CD4-positive, alpha-beta T cell treated with Interleukin-6 for 4 hours (primary cell): Measurements from ENCODE around the gene MBNL1.
A peak's percentile ranks its signal among the peaks of the same experiment; 100 is the strongest.

Source experiments
- DNase-seq: peaks from one replicate; pipeline ENCODE4 v3.0.0-alpha.2; 2020; ENCODE audit warnings: mixed read lengths

Gene MBNL1

DNA sequence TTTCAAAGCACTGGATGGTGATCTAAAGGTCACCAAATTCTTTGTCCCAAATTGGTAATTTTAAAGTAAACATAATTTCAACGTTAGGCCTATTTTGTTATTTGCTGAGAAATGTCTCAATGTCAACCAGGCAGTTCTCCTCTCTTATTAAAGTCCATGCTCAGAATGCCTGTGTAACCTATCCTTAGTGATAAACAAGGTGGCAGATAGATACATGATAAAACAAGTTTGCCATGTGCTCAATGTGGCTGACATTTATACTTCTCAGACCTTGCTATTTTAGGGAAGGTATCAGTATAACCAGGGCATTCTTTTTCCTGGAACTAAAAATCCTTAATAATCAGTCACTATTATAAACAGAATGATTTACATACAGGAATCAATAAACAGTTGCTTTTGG lies 8.5 kb downstream of the MBNL1 start:
- DNase-seq, result no peak

DNA sequence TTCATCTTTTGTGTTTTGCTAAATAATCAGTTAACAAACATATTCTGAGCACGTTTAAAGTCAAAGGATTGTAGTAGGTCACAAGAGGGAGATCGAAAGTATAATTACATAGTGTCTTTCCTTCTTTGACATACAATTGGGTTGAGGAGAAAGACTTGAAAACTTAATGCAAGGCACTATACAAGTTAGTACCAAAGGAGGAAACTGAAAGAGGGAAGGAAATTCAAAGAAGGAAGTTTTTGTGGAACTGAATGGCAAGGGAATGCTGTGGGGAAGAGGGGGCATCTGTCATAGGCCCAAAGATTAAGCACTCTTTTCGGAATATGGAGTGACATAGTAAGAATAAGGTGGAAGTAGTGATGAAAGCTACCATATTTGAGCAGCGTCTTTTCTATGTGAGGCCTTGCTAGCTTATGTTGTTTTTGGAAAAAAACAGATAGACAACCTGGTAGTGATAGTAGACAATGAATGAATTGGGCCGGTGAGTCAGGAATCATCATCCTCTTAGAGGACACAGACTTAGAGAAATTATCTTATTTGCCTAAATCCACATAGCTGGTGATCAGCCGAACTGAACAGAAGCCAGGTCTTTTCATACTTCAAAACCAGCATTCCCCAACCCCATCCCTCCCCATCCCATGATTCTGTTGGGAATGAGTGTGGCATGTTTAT lies 10.2 kb downstream of the MBNL1 start:
- DNase-seq, result no peak

GRCh38 chr3:152279479-152279878 lies 10.8 kb downstream of the MBNL1 start:
- no peak for DNase-seq

DNA sequence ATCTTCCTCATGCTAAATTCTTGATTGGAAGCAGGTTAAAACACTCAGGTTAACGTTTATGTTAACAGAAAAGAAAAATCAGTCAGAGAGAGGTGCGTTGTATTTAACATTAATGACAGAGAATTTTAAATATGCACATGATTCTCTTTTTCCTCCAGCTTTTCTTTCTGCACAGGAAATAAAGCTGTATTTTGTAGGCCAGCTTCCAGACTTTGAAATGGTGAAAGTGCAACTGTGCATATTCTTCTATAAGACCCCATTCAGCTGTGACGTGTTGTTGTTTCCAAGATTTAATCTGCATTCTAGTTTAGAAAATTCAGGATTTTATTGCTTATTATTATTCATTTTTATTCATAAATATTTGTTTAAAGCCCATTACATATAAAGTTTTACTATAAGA lies 11.8 kb downstream of the MBNL1 start:
- DNase-seq, result no peak

DNA sequence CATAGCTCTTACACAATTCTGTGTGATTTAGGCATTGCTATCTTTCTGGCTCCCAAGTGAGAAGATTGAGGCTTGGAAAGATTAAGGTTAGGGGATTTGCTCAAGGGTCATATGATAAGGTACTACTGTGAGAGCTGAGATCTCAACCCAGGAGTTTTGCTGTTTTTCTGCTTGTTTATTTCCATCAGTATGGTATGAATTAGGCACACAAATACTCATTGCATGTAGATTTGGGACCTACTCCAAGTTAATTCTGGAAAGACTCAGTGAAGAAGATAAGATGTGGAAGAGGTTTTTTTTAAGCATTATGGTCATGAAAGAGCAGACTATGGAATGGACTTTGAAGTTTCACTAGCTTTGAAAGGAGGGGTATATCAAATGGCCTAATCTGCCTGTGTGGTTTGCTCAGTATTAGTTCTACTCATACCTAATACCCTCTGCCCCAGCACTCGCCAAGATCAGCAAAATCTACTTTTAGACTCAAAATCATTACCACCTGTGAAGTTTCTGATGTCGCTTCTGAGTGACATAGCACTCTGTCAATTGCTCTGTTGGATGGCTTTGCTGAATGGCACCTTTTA lies 12.5 kb downstream of the MBNL1 start:
- no peak for DNase-seq

DNA sequence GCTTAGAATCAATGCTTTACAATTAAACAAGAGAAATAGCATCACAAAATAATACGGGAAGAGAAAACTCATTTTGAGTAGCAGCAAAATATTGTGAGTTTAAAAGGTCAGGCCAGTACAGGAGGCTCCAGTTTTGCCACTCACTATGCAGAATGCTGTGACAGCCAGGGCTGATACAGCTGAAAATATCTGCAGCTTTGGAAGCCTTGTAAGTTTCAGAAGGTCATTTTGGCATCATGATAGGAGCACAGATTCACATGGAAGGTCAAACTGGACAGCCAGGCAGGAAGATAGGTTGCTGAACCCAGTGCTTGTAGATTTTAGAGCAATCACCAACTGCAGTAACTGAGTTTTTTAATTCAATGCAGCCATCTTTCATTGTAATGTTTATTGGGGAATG lies 14.1 kb downstream of the MBNL1 start:
- DNase-seq, result no peak

DNA sequence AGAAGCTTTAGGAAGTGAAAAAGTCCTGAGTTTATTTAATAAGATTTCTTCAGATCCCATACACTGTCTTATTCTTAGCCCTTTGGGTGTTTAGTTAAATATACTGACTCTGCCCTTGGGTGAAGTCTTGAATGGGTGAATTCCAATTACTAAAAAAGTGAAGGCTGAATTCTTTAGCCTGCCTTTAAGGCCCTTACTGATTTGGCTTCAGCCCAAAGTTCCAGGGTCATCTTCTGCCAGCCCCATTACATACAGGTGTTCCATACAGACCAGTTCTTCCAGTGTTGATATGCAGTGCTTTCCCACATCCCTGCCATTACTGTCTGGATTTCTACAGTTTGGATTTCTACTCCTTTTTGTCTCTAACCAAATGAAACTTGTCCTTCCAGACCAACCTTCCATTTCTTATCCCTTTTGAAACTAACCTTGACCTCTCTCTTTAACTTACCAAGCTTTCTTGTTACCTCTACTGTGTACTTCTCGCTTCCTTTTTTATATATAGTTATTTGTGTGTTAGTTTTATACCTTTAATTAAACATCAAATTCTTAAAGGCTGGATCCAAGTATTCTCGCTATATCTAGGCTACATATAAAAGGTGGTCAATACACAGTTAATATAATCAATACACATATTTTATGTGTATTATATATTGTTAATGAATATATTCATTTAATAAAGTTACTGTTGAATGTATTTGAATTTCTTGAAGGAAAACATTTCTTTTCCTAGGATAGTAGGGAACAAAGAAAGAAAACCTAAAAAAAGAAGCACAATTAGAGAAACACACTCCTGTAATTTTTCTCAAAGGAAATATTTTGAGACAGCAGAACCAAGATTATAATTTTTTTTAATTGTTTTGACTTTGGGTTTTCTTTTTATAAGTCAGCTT lies 15.0 kb downstream of the MBNL1 start:
- no peak for DNase-seq

DNA sequence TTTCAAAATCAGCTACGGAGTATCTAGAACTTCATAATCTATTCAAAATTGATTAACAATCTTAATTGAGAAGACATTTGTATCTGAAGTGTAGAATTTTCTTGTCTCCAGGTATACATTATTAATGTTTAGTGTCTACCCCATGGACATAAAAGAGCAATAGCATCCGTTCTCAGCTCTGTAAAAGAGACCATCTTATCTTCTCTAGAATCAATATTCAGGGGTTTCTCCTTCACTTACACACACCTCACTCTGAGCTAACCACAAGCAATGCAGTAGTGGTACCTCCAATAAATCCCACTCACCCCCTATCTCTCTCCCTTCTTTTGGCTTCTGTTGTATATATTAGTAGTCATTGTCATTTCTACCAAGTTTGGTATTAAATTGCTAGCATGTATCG lies 16.2 kb downstream of the MBNL1 start:
- no peak for DNase-seq

GRCh38 chr3:152285509-152285908 lies 16.8 kb downstream of the MBNL1 start:
- DNase-seq, result no peak

DNA sequence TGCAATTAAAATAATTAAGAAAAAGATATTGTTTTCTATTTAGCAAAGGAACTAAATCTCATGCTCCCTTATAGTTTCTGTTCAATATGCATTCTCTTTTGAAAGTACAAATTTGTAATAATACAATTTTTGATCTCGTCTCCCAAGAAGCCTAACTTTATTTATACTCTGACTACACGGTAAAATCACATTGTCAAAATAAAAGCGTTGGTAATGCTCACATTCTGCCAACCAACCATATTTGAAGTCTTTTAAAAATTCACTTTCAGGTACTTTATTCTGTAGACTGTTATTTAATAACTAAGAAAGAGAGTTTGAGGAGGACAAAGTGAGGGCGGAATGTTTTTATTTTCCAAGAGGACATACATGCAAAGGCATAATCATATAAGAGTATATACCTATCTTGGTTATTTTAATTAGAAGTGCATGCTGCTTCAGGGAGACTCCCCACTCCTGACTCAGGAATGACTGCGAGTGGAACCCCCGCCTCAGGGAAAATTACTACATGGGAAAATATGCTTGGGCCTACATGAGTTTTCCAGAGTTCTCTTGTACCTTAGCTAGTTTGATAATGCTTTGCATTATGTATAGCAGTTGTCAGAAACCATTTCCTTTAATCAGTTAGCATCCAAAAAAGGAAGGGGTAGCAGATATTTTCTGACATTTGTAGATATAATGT lies 19.3 kb downstream of the MBNL1 start:
- no peak for DNase-seq

DNA sequence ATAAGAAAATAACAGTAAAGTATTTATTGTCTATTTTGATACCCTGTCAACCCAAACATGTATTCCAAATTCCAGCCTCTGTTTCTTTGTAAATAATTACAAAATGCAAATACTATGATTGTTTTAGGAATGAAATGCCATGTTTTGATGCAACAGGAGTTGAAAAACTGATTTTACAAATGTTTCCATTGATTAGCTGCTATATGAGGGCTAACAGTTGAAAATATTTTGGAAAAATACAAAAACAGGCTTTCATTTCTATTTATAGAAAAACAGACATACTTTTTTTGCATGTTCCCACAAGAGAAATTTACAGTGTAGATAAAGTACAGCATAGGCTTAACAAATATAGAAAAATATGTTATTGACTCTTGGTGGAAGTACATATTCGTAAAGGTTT lies 20.0 kb downstream of the MBNL1 start:
- no peak for DNase-seq

DNA sequence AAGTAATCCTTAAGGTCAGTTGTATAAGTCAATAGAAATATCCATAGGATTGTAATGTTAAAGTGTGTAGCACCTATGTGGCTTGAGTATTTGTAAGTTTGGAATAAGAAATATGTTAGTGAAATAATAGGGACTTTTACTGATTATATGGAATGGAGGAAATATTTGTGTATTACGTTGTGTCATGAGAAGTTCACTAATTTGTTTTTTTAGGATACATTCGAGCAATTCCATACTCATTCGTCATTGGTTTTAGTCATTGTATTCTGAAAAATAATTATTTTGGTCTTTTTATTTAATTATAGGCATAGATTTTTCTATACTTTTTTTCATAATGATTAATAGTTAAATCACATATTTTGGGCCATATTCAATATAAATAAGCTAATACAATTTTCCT lies 21.0 kb downstream of the MBNL1 start:
- DNase-seq, result no peak

DNA sequence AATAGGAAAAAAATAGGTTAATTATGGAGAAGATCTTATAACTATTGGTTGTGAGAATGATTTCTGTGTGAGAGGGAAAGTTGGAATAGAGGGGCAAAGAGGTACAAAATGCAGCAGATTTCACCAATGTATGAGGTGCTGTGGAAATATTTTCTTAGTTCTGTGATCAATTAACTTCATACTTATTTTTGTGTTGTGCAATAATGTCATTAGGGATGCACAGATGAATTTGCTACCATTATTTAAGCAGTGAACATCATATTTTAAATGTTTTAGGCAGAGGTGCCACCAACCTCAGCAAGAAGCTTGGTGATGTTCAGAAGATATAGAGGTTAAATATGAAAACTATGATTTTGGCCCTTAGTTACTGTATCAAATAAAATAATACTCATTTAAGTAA lies 21.6 kb downstream of the MBNL1 start:
- DNase-seq, result no peak

GRCh38 chr3:152291238-152291637 lies 22.5 kb downstream of the MBNL1 start:
- no peak for DNase-seq

DNA sequence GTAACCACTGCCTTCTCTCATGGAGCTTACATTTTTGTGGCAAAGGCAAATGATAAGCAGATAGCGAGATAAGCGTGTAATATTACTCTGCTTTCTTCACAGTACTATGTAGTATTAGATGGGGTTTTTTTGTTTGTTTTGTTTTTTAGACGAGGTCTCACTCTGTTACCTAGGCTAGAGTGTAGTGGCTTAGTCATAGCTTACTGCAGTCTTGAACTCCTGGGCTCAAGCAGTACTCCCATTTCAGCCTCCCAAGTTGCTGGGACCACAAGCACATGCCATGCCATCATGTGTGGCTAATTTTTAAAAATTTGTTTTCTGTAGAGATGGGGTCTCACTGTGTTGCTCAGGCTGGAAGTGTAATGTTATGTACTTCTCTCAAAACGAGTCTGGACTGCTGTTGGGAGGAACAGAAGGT lies 22.9 kb downstream of the MBNL1 start:
- no peak for DNase-seq

DNA sequence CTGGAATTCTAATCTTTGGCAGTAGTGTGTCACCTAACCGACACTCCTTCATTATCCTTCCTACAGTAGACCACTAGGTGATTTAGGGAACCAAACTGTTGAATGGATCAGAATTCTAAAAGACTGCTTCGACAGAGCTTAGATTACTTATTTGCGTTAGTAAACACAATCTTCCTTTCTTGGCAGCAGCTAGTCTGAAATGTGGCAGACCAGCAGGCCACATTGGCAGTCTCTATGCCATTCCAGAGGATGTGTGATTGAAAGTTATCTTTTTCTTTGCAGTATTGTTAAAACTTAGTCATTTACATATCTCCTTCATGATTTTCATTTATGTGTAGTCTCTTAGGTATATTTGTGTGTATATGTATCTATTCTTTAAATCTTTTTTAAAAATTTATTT lies 23.6 kb downstream of the MBNL1 start:
- DNase-seq, result no peak

GRCh38 chr3:152293347-152294006 lies 24.7 kb downstream of the MBNL1 start:
- DNase-seq, result no peak

GRCh38 chr3:152295344-152295743 lies 26.6 kb downstream of the MBNL1 start:
- no peak for DNase-seq

DNA sequence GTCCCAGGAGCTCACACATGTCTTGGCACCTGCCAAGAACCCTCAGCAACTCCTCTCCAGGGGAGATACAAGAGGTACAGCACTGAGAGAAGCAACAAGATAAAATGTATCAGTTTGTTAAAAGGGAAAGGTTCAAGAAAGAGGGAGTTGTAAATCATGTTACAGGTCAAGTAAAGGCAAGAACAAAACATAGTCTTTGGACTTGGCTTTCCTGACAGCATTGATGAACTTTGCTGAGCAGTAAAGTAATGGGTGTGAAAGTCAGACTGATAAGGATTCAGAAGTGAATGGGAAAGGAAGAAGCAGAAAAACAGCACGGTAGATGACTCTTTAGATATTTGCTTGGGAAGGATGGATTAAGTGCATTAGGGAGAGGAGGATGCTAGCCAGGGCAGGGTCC lies 27.1 kb downstream of the MBNL1 start:
- no peak for DNase-seq

- no peak for DNase-seq
Measured at GRCh38 chr3:152296382-152296781, 27.7 kb downstream of the MBNL1 start.

DNA sequence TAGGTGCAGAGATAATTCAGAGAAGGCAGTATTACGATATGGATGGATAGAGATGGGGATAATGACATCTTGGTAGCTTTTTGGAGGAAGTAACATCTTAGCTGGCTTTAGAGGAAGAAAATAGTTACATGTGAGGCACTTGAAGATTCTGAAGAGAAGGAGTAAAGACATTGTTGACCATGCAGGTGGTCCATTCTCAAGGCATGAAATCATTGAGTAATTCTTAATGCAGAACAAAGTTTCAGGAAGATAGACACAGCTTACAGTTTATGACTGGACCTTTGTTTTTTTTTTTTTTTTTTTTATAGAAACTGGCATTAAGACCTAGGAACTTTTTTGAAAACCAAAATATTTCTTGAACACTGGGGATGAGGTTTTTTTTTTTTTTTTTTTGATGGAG lies 28.2 kb downstream of the MBNL1 start:
- no peak for DNase-seq

GRCh38 chr3:152298393-152299248 lies 29.9 kb downstream of the MBNL1 start:
- peak; percentile 60 for DNase-seq
